Upper lobe of left lung (tissue), 4 donors: ENCODE data around the gene ZAR1.

Experiments
- POLR2A ChIP-seq, 4 donors: fragments of 450-650 bp; IDR thresholded peaks; one replicate each; pipeline ENCODE4 v1.5.1; 2016 to 2017; ENCODE audit warnings: antibody characterized with exemption in 4 of 4, mild to moderate bottlenecking in 2 of 4
- POLR2AphosphoS5 ChIP-seq, 2 donors: sonication (generic); formaldehyde crosslinking; IDR thresholded peaks; one replicate each; pipeline ENCODE4 v1.5.1; 2017; ENCODE audit warnings: antibody characterized with exemption in 2 of 2
- TF ChIP-seq, protein P1 (sequence below), 6 experiments: fragments of 450-650 bp in 4 of 6; fragments of 200-600 bp in 2 of 6; sonication (generic) in 2 of 6; IDR thresholded peaks; one replicate each; pipeline ENCODE4 v1.5.1; 2016 to 2019; ENCODE audit warnings: antibody characterized with exemption in 6 of 6

DNA sequence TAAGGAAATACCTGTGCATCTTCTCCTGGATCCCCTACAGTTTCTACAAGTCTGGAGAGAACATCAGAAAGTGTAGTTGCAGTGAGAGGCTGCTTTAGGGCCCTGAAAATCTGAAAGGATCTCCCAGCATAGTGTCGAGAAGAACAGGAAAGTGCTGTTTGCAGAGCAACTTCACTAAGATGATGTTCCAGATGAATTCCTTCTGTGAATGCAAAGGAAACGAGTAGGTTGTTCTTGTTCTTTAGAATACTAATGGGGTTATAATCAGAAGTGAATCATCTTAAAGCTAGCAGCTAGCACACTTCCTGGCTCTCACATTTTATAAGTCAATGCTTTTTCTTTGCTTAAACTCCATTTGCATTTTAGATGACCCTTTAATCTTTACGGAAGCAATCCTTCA is 53.7 kb downstream of the ZAR1 start:
- TF ChIP-seq POLR2AphosphoS5 (IDR thresholded peaks at IDR 0.05) (no peak), POLR2A (IDR thresholded peaks at IDR 0.05) (no peak)
- TF ChIP-seq, protein P1, sequence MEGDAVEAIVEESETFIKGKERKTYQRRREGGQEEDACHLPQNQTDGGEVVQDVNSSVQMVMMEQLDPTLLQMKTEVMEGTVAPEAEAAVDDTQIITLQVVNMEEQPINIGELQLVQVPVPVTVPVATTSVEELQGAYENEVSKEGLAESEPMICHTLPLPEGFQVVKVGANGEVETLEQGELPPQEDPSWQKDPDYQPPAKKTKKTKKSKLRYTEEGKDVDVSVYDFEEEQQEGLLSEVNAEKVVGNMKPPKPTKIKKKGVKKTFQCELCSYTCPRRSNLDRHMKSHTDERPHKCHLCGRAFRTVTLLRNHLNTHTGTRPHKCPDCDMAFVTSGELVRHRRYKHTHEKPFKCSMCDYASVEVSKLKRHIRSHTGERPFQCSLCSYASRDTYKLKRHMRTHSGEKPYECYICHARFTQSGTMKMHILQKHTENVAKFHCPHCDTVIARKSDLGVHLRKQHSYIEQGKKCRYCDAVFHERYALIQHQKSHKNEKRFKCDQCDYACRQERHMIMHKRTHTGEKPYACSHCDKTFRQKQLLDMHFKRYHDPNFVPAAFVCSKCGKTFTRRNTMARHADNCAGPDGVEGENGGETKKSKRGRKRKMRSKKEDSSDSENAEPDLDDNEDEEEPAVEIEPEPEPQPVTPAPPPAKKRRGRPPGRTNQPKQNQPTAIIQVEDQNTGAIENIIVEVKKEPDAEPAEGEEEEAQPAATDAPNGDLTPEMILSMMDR (IDR thresholded peaks at IDR 0.05) = no peak
